ENCODE results near the gene DPYD. TPM values are rescaled to one million over a fixed set of nuclear protein-coding genes. Genes with fewer than 3 reads are reported as not detected.
A peak's percentile ranks its signal among the peaks of the same experiment; 100 is the strongest.

Gene DPYD
- total and polyA plus RNA-seq, 4 donors, result 16.2 to 51.3 (median 29.1) TPM

DNA sequence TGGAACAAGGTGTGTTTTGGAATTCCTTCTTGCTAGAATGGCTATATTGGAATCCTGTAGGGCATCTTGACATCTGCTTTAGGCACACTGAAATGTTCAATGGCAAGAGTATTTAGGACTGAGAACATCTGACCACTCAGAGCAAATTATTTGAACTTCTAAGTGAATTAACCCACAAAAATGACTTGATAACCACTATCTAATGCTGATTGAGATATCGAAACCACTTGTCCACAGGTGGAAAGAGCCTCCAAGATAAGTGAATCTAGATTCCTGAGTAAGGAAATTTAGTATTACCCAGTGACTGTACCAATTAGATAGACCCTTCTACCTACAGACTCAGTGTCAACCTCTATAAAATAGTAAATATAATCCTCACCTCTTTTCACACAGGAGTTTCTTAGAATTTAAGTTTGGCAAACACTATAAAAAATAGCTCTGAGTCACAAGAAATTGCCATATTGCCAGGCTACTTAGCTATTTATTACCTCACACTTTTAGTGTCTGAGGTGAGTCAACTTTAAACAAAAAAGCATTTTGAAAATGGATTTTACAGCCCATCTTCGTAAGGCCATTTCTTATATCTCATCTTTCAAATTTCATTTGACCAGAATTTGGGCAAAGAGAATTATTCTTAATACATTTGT, 777.5 kb downstream of the DPYD start:
- peaks cover 0 to 3% of the 10 kb centered on the region in 2 donors for H3K4me1 ChIP-seq (ENCODE audit: control insufficient read depth in 1 of 2, insufficient read depth in 2 of 2, low read length in 2 of 2)
- DNase-seq (no peak), ATAC-seq (ENCODE audit: low FRiP score) (no peak)
- H3K36me3 ChIP-seq (ENCODE audit: control insufficient read depth in 1 of 2, insufficient read depth in 2 of 2, low read length in 1 of 2), result no peaks in the 10 kb centered on the region
- H3K4me3 ChIP-seq (ENCODE audit: low read length in 2 of 2), result no peak overlapping the region
- no peaks in the 10 kb centered on the region for H3K27me3 ChIP-seq (ENCODE audit: control insufficient read depth in 1 of 2, insufficient read depth in 2 of 2, low read length in 1 of 2)
- H3K9me3 ChIP-seq (ENCODE audit: control insufficient read depth, low read length), result no peaks in the 10 kb centered on the region
- intact Hi-C loops (cut with DNase I), result no loop called here
- no peak overlapping the region for H3K27ac ChIP-seq (ENCODE audit: low read depth in 1 of 2, low read length in 2 of 2)
- 91 to 93% methylated on average over 2 of the region's 2 CpGs for WGBS, 2 donors

GRCh38 chr1:97140611-97141010, 780.2 kb downstream of the DPYD start:
- DNase-seq, result no peak
- H3K4me3 ChIP-seq (ENCODE audit: low read length in 2 of 2), result no peak overlapping the region
- 93 to 96% methylated on average over 3 of the region's 3 CpGs for WGBS, 2 donors
- intact Hi-C loops (cut with DNase I), result no loop called here
- H3K4me1 ChIP-seq (ENCODE audit: control insufficient read depth in 1 of 2, insufficient read depth in 2 of 2, low read length in 2 of 2), result peaks cover 0 to 3% of the 10 kb centered on the region in 2 donors
- no peaks in the 10 kb centered on the region for H3K27me3 ChIP-seq (ENCODE audit: control insufficient read depth in 1 of 2, insufficient read depth in 2 of 2, low read length in 1 of 2)
- no peaks in the 10 kb centered on the region for H3K36me3 ChIP-seq (ENCODE audit: control insufficient read depth in 1 of 2, insufficient read depth in 2 of 2, low read length in 1 of 2)
- ATAC-seq (ENCODE audit: low FRiP score), result no peak
- H3K9me3 ChIP-seq (ENCODE audit: control insufficient read depth, low read length), result no peaks in the 10 kb centered on the region
- H3K27ac ChIP-seq (ENCODE audit: low read depth in 1 of 2, low read length in 2 of 2), result no peak overlapping the region

DNA sequence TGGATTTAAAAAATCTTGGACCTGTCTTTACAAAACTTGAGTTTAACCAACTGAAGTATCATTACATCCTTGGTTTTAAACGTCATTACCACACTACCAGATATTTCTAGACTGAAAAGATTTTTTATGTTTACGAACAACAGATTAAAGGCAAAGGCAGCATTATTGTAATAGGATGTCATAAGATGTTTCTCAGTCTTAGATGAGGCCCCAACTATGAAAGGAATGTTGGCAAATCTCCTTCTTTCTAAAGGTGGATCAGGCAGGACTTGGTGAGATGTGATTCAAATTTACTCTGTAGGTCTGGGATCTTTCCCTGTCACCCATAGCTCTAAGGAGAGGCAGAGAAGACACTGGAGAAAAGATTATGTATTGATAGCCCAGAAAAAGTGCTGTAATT, 781.3 kb downstream of the DPYD start:
- H3K4me3 ChIP-seq (ENCODE audit: low read length in 2 of 2), result no peak overlapping the region
- 93 to 94% methylated on average over 2 of the region's 2 CpGs for WGBS, 2 donors
- DNase-seq (no peak), ATAC-seq (ENCODE audit: low FRiP score) (no peak)
- no peaks in the 10 kb centered on the region for H3K27me3 ChIP-seq (ENCODE audit: control insufficient read depth in 1 of 2, insufficient read depth in 2 of 2, low read length in 1 of 2)
- peaks cover 0 to 3% of the 10 kb centered on the region in 2 donors for H3K4me1 ChIP-seq (ENCODE audit: control insufficient read depth in 1 of 2, insufficient read depth in 2 of 2, low read length in 2 of 2)
- no peaks in the 10 kb centered on the region for H3K36me3 ChIP-seq (ENCODE audit: control insufficient read depth in 1 of 2, insufficient read depth in 2 of 2, low read length in 1 of 2)
- no peak overlapping the region for H3K27ac ChIP-seq (ENCODE audit: low read depth in 1 of 2, low read length in 2 of 2)
- no peaks in the 10 kb centered on the region for H3K9me3 ChIP-seq (ENCODE audit: control insufficient read depth, low read length)
- intact Hi-C loops (cut with DNase I), result loop anchor here in 1 of 2 donors (10.0 kb wide), 1 partner anchor 915 kb away; no protein-coding TSS in a partner anchor

DNA sequence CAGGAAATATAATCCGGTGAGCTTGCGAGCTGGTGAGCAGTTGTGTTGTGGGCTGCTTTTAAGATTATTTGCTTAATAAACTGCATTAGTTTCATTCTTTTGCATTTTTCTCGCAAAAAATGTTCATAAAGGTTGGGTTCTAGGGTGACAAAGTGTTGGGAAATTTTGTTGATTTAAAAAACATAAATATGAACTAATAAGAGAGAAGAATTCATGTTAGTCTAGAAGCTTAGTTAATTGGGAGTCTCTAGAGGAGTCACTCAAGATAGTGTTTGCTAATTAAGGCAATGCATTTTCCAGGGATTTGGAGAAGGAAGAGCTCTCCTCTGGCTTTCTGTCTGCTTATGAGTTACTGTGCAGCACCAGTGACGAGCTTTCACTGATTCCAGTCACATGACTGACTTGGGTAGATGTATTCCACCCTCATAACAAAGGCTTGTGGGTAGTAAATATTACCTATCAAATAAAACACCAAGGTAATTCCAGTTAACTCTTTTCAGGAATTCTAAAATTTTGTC, 782.3 kb downstream of the DPYD start:
- Histone ChIP-seq H3K27me3 (ENCODE audit: control insufficient read depth in 1 of 2, insufficient read depth in 2 of 2, low read length in 1 of 2) (no peaks in the 10 kb centered on the region), H3K36me3 (ENCODE audit: control insufficient read depth in 1 of 2, insufficient read depth in 2 of 2, low read length in 1 of 2) (no peaks in the 10 kb centered on the region), H3K9me3 (ENCODE audit: control insufficient read depth, low read length) (no peaks in the 10 kb centered on the region), H3K4me1 (ENCODE audit: control insufficient read depth in 1 of 2, insufficient read depth in 2 of 2, low read length in 2 of 2) (peaks cover 0 to 3% of the 10 kb centered on the region in 2 donors), H3K27ac (ENCODE audit: low read depth in 1 of 2, low read length in 2 of 2) (no peak overlapping the region), H3K4me3 (ENCODE audit: low read length in 2 of 2) (no peak overlapping the region)
- 25 to 35% methylated on average over 4 of the region's 4 CpGs for WGBS, 2 donors
- ATAC-seq (ENCODE audit: low FRiP score), result no peak
- intact Hi-C loops (cut with DNase I), result loop anchor here in 1 of 2 donors (10.0 kb wide), 1 partner anchor 916 kb away; no protein-coding TSS in a partner anchor
- no peak for DNase-seq

- H3K4me3 ChIP-seq (ENCODE audit: low read length in 2 of 2), result no peak overlapping the region
- H3K27me3 ChIP-seq (ENCODE audit: control insufficient read depth in 1 of 2, insufficient read depth in 2 of 2, low read length in 1 of 2), result no peaks in the 10 kb centered on the region
- intact Hi-C loops (cut with DNase I), result loop anchor here in 1 of 2 donors (10.0 kb wide), 1 partner anchor 917 kb away; no protein-coding TSS in a partner anchor
- no peak overlapping the region for H3K27ac ChIP-seq (ENCODE audit: low read depth in 1 of 2, low read length in 2 of 2)
- H3K36me3 ChIP-seq (ENCODE audit: control insufficient read depth in 1 of 2, insufficient read depth in 2 of 2, low read length in 1 of 2), result no peaks in the 10 kb centered on the region
- 50 to 53% methylated on average over 5 of the region's 5 CpGs for WGBS, 2 donors
- H3K4me1 ChIP-seq (ENCODE audit: control insufficient read depth in 1 of 2, insufficient read depth in 2 of 2, low read length in 2 of 2), result no peaks in the 10 kb centered on the region
- ATAC-seq (ENCODE audit: low FRiP score), result peak; percentile 59
- no peak for DNase-seq
- no peaks in the 10 kb centered on the region for H3K9me3 ChIP-seq (ENCODE audit: control insufficient read depth, low read length)
These were observed 782.8 kb downstream of the DPYD start for GRCh38 chr1:97137862-97138514.

GRCh38 chr1:97136996-97137395, 783.8 kb downstream of the DPYD start:
- no peak for DNase-seq
- Histone ChIP-seq H3K36me3 (ENCODE audit: control insufficient read depth in 1 of 2, insufficient read depth in 2 of 2, low read length in 1 of 2) (no peaks in the 10 kb centered on the region), H3K4me1 (ENCODE audit: control insufficient read depth in 1 of 2, insufficient read depth in 2 of 2, low read length in 2 of 2) (no peaks in the 10 kb centered on the region), H3K9me3 (ENCODE audit: control insufficient read depth, low read length) (no peaks in the 10 kb centered on the region), H3K27ac (ENCODE audit: low read depth in 1 of 2, low read length in 2 of 2) (no peak overlapping the region), H3K4me3 (ENCODE audit: low read length in 2 of 2) (no peak overlapping the region), H3K27me3 (ENCODE audit: control insufficient read depth in 1 of 2, insufficient read depth in 2 of 2, low read length in 1 of 2) (no peaks in the 10 kb centered on the region)
- no peak for ATAC-seq (ENCODE audit: low FRiP score)
- 90 to 91% methylated on average over 5 of the region's 5 CpGs for WGBS, 2 donors
- intact Hi-C loops (cut with DNase I), result loop anchor here in 1 of 2 donors (10.0 kb wide), 1 partner anchor 918 kb away; no protein-coding TSS in a partner anchor

- H3K4me1 ChIP-seq (ENCODE audit: control insufficient read depth in 1 of 2, insufficient read depth in 2 of 2, low read length in 2 of 2), result no peaks in the 10 kb centered on the region
These were observed 784.9 kb downstream of the DPYD start for GRCh38 chr1:97135972-97136371.

GRCh38 chr1:97128426-97128825, 792.4 kb downstream of the DPYD start:
- H3K27me3 ChIP-seq (ENCODE audit: control insufficient read depth in 1 of 2, insufficient read depth in 2 of 2, low read length in 1 of 2), result no peaks in the 10 kb centered on the region
- H3K36me3 ChIP-seq (ENCODE audit: control insufficient read depth in 1 of 2, insufficient read depth in 2 of 2, low read length in 1 of 2), result no peaks in the 10 kb centered on the region
- WGBS, 2 donors, result 79 to 84% methylated on average over 3 of the region's 3 CpGs
- DNase-seq (no peak), ATAC-seq (ENCODE audit: low FRiP score) (no peak)
- intact Hi-C loops (cut with DNase I), result no loop called here
- H3K9me3 ChIP-seq (ENCODE audit: control insufficient read depth, low read length), result no peaks in the 10 kb centered on the region
- H3K4me1 ChIP-seq (ENCODE audit: control insufficient read depth in 1 of 2, insufficient read depth in 2 of 2, low read length in 2 of 2), result no peaks in the 10 kb centered on the region
- no peak overlapping the region for H3K27ac ChIP-seq (ENCODE audit: low read depth in 1 of 2, low read length in 2 of 2)
- H3K4me3 ChIP-seq (ENCODE audit: low read length in 2 of 2), result no peak overlapping the region

More at GRCh38 chr1:97135972-97136371, 784.9 kb downstream of the DPYD start:
- intact Hi-C loops (cut with DNase I), result loop anchor here in 1 of 2 donors (10.0 kb wide), 1 partner anchor 919 kb away; no protein-coding TSS in a partner anchor
- Histone ChIP-seq H3K27ac (ENCODE audit: low read depth in 1 of 2, low read length in 2 of 2) (no peak overlapping the region), H3K36me3 (ENCODE audit: control insufficient read depth in 1 of 2, insufficient read depth in 2 of 2, low read length in 1 of 2) (no peaks in the 10 kb centered on the region), H3K27me3 (ENCODE audit: control insufficient read depth in 1 of 2, insufficient read depth in 2 of 2, low read length in 1 of 2) (no peaks in the 10 kb centered on the region), H3K4me3 (ENCODE audit: low read length in 2 of 2) (no peak overlapping the region), H3K9me3 (ENCODE audit: control insufficient read depth, low read length) (no peaks in the 10 kb centered on the region)
- ATAC-seq (ENCODE audit: low FRiP score), result no peak
- DNase-seq, result no peak
- WGBS, 2 donors, result 76% methylated on average over 4 of the region's 4 CpGs
